Esophagus muscularis mucosa (tissue), 4 donors: ENCODE measurements around the gene ABCB1. TPM values are rescaled to one million over a fixed set of nuclear protein-coding genes. Genes with fewer than 3 reads are reported as not detected.
A peak's percentile ranks its signal among the peaks of the same experiment; 100 is the strongest.

Experiments used
- DNase-seq: peaks from one replicate; pipeline ENCODE4 v3.0.0-alpha.2; 2017; ENCODE audit errors: extremely low spot score
- H3K27ac ChIP-seq, 4 donors: fragments of 200-600 bp; sonication (generic); replicated peaks in 1 of 4; 1 replicate in 3 of 4; 2 replicates in 1 of 4; pipeline ENCODE4 v1.5.1; 2016 to 2019; ENCODE audit warnings: mild to moderate bottlenecking in 1 of 4
- H3K27me3 ChIP-seq, 4 donors: fragments of 200-600 bp; sonication (generic); one replicate each; pipeline versions ENCODE4 v1.5.1 to v1.6.0; 2016 to 2019
- H3K36me3 ChIP-seq, 4 donors: fragments of 200-600 bp; sonication (generic); one replicate each; pipeline ENCODE4 v1.5.1; 2016 to 2019
- H3K4me1 ChIP-seq, 4 donors: fragments of 200-600 bp; sonication (generic); one replicate each; pipeline ENCODE4 v1.5.1; 2016 to 2019
- H3K4me3 ChIP-seq, 4 donors: fragments of 200-600 bp; sonication (generic); 1 replicate in 2 of 4; 2 replicates in 2 of 4; pipeline ENCODE4 v1.5.1; 2016 to 2019; ENCODE audit warnings: mild to moderate bottlenecking in 4 of 4, moderate library complexity in 1 of 4
- H3K9me3 ChIP-seq, 4 donors: fragments of 200-600 bp; sonication (generic); 1 replicate in 3 of 4; 2 replicates in 1 of 4; pipeline ENCODE4 v1.5.1; 2016 to 2019
- EP300 ChIP-seq: sonication (generic); formaldehyde crosslinking; IDR thresholded peaks from one replicate; pipeline ENCODE4 v1.6.1; 2017; ENCODE audit warnings: antibody characterized with exemption
- POLR2A ChIP-seq: fragments of 450-650 bp; IDR thresholded peaks from one replicate; pipeline ENCODE4 v1.6.1; 2017; ENCODE audit warnings: antibody characterized with exemption, moderate library complexity, mild to moderate bottlenecking, low read depth
- POLR2AphosphoS5 ChIP-seq, 2 donors: sonication (generic); formaldehyde crosslinking; IDR thresholded peaks; one replicate each; pipeline ENCODE4 v1.6.1; 2017; ENCODE audit warnings: antibody characterized with exemption in 2 of 2
- WGBS: methylation state at CpG from one replicate; pipeline ENCODE4 v1.1.5; 2018; 5-methylcytosine and 5-hydroxymethylcytosine counted together
- intact Hi-C: fragments of 100-400 bp; cut with DNase I; formaldehyde crosslinking; loops from one replicate; pipeline ENCODE4 v1.15.1; 2023
- total RNA-seq, 4 donors: library from RNA; depleted of rRNA; stranded (reverse); fragments of >200 nt; gene quantifications; one replicate each; pipeline versions ENCODE4 v1.1.0 to v1.2.1, GENCODE V29; 2016
- TF ChIP-seq, protein P1 (sequence below), 3 experiments: fragments of 200-600 bp in 2 of 3; fragments of 450-650 bp in 1 of 3; sonication (generic) in 2 of 3; IDR thresholded peaks; one replicate each; pipeline ENCODE4 v1.5.1; 2017 to 2019; ENCODE audit warnings: antibody characterized with exemption in 3 of 3, mild to moderate bottlenecking in 2 of 3, moderate library complexity in 1 of 3

The ABCB1 gene
- total RNA-seq, 4 donors from 2014 or later = 4.2 to 11.1 (median 6.0) TPM

DNA sequence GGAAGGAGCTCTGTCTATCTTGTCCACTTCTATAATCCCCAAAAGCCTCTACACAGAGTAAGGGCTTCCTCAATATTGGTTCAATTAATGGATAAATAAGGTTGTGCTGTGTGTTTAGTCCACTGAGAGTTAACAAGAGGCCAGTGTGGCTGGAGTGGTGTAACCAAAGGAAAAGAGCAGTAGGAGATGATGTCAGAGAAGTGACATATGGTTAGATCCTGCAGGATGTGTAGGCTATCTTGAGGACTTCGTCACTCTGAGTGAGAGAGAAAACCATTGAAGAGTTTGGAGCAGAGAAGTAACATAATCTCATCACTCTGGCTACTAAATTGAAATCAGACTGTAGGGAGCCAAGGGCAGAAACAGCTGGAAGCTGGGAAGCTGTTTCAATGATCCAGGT, 14.5 kb upstream of the ABCB1 start:
- WGBS = 75% methylated on average over 1 of the region's 1 CpG
- H3K4me1 ChIP-seq = no peaks in the 10 kb centered on the region
- intact Hi-C loops = no loop called here

DNA sequence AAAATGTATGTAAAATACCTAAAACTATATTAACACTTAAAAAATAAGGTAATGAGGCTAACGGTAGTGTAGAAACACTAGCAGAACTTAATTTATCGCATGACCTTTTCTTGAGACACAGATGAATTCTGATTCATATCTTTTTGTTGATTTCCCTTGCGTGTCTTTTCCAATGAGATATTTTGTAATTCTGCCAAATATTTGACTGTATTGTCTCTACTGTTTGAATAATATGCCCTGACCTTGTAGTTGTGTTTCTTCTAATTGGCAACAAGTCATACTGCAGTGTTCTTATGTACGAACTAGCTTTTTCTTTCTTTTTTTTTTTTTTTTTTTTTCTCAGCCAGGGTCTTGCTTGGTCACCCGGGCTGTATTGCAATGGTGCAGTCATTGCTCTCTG, 9.2 kb upstream of the ABCB1 start:
- intact Hi-C loops = no loop called here
- no peak for DNase-seq

More for the DNA sequence above, 14.5 kb upstream of the ABCB1 start:
- Histone ChIP-seq H3K4me3 (no peak overlapping the region), H3K9me3 (no peaks in the 10 kb centered on the region), H3K27me3 (no peaks in the 10 kb centered on the region), H3K36me3 (no peaks in the 10 kb centered on the region), H3K27ac (no peak overlapping the region)
- DNase-seq = no peak
- TF ChIP-seq EP300 = no peak
- no peak for TF ChIP-seq POLR2AphosphoS5 (IDR thresholded peaks at IDR 0.05)
- TF ChIP-seq, protein P1, sequence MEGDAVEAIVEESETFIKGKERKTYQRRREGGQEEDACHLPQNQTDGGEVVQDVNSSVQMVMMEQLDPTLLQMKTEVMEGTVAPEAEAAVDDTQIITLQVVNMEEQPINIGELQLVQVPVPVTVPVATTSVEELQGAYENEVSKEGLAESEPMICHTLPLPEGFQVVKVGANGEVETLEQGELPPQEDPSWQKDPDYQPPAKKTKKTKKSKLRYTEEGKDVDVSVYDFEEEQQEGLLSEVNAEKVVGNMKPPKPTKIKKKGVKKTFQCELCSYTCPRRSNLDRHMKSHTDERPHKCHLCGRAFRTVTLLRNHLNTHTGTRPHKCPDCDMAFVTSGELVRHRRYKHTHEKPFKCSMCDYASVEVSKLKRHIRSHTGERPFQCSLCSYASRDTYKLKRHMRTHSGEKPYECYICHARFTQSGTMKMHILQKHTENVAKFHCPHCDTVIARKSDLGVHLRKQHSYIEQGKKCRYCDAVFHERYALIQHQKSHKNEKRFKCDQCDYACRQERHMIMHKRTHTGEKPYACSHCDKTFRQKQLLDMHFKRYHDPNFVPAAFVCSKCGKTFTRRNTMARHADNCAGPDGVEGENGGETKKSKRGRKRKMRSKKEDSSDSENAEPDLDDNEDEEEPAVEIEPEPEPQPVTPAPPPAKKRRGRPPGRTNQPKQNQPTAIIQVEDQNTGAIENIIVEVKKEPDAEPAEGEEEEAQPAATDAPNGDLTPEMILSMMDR (IDR thresholded peaks at IDR 0.05) = no peak
- no peak for TF ChIP-seq POLR2A

DNA sequence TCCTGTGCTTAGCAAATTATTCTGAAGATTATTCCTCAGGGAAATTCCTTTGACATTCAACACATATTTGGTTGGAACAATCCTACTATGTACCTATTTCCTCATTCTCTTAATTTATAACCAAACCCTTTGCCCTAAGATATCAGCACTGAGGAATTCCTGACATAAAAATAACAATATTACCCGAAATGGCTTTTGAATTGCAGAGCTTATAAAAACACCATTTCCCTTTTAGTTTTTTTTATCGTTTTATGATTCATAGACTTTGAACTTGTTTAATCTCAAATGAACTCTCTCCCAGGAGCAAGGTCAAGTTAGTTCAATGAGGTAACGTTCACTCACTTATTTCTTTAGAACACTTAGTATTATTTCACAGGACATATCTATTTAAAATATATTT, 7.7 kb upstream of the ABCB1 start:
- no peaks in the 10 kb centered on the region for H3K9me3 ChIP-seq
- no peak overlapping the region for H3K4me3 ChIP-seq
- H3K4me1 ChIP-seq = no peaks in the 10 kb centered on the region
- DNase-seq = no peak
- no peak for TF ChIP-seq POLR2A
- TF ChIP-seq POLR2AphosphoS5 (IDR thresholded peaks at IDR 0.05) = no peak
- TF ChIP-seq, protein P1 (IDR thresholded peaks at IDR 0.05) = no peak
- no peaks in the 10 kb centered on the region for H3K36me3 ChIP-seq
- no peak overlapping the region for H3K27ac ChIP-seq
- 56% methylated on average over 3 of the region's 3 CpGs for WGBS
- intact Hi-C loops = no loop called here
- H3K27me3 ChIP-seq = peaks cover 0 to 8% (median 0%) of the 10 kb centered on the region in 4 donors

More for the DNA sequence above, 9.2 kb upstream of the ABCB1 start:
- H3K27me3 ChIP-seq = no peaks in the 10 kb centered on the region
- TF ChIP-seq POLR2A = no peak
- TF ChIP-seq POLR2AphosphoS5 (IDR thresholded peaks at IDR 0.05) = no peak
- TF ChIP-seq, protein P1 (IDR thresholded peaks at IDR 0.05) = no peak
- no peak for TF ChIP-seq EP300
- no peaks in the 10 kb centered on the region for H3K36me3 ChIP-seq
- H3K4me3 ChIP-seq = no peak overlapping the region
- H3K27ac ChIP-seq = no peak overlapping the region
- WGBS = 68% methylated on average over 5 of the region's 5 CpGs
- no peaks in the 10 kb centered on the region for H3K9me3 ChIP-seq
- H3K4me1 ChIP-seq = no peaks in the 10 kb centered on the region

DNA sequence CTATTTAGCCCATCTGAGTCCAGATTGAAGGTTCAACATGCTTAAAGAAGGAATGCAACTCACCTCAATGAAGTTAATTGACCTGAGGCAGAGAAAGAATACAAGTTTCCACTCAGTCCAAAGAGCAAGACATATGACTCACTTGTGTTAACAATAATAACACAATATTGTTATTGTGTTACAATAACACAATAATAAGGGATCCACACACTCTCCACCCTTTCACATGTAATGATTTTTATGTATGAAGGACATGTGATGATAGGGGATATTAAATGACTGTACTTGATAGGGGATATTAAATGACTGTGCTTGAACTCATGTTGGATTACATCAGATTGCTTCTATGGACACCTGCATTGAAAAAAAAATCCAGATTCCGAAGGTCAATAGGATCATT, 3.6 kb upstream of the ABCB1 start:
- no peak for DNase-seq
- intact Hi-C loops = no loop called here
- Histone ChIP-seq H3K27ac (no peak overlapping the region), H3K4me1 (peaks cover 0 to 16% (median 14%) of the 10 kb centered on the region in 4 donors), H3K27me3 (peaks cover 0 to 31% (median 0%) of the 10 kb centered on the region in 4 donors), H3K4me3 (no peak overlapping the region), H3K9me3 (no peaks in the 10 kb centered on the region), H3K36me3 (no peaks in the 10 kb centered on the region)
- TF ChIP-seq POLR2A = no peak
- no peak for TF ChIP-seq POLR2AphosphoS5 (IDR thresholded peaks at IDR 0.05)
- TF ChIP-seq, protein P1 (IDR thresholded peaks at IDR 0.05) = no peak
- TF ChIP-seq EP300 = no peak
- 77% methylated on average over 1 of the region's 1 CpG for WGBS

DNA sequence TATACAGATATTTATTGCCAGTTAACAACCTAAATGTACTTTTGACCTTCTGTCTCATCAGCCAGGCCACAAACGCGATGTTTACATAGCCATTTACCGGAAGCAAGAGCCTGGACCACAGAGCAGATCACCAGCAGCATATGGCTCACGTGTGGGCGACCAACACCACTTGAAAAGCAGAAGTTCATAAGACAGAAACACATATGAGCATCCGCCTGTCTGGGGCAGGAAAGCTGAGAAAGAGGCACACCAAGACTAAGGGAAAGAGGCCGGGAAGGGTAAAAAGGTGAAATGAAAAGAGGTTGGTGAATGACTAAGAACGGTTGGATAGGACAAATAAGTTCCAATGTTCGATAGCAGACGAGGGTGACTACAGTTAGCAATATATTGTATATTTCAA, 1.3 kb downstream of the ABCB1 start:
- TF ChIP-seq POLR2A (no peak), EP300 (no peak), POLR2AphosphoS5 (IDR thresholded peaks at IDR 0.05) (no peak)
- TF ChIP-seq, protein P1 (IDR thresholded peaks at IDR 0.05) = no peak
- peaks cover 0 to 16% (median 14%) of the 10 kb centered on the region in 4 donors for H3K4me1 ChIP-seq
- no peak for DNase-seq
- no peak overlapping the region for H3K27ac ChIP-seq
- no peaks in the 10 kb centered on the region for H3K36me3 ChIP-seq
- H3K9me3 ChIP-seq = no peaks in the 10 kb centered on the region
- H3K27me3 ChIP-seq = peaks cover 0 to 30% (median 0%) of the 10 kb centered on the region in 4 donors
- intact Hi-C loops = no loop called here
- peak overlapping the region in 3 of 4 donors; percentile 46 to 64 (median 53) for H3K4me3 ChIP-seq
- WGBS = 53% methylated on average over 10 of the region's 10 CpGs
